ENCODE data around the gene GSPT1.

Gene GSPT1

GRCh38 chr16:11876306-11876705, 39.5 kb downstream of the GSPT1 start:
- H3K9me3 ChIP-seq (ENCODE audit: control extremely low read depth in 1 of 5, control insufficient read depth in 4 of 5, insufficient read depth in 2 of 5, low read depth in 1 of 5, low read length in 4 of 5), result no peaks in the 10 kb centered on the region
- peaks cover 21 to 72% (median 47%) of the 10 kb centered on the region in 4 experiments for H3K36me3 ChIP-seq (ENCODE audit: control insufficient read depth in 4 of 4, insufficient read depth in 4 of 4, low read length in 3 of 4)
- no peak for DNase-seq
- no peaks in the 10 kb centered on the region for H3K27me3 ChIP-seq (replicated peaks in 2 of 5; ENCODE audit: control insufficient read depth in 4 of 5, insufficient read depth in 5 of 5, low read length in 4 of 5)
- H3K4me1 ChIP-seq (ENCODE audit: control extremely low read depth in 1 of 4, control insufficient read depth in 4 of 4, insufficient read depth in 4 of 4, low read length in 3 of 4), result peaks cover 0 to 3% (median 0%) of the 10 kb centered on the region in 4 experiments
- H3K27ac ChIP-seq (ENCODE audit: insufficient read depth in 1 of 2, low read depth in 1 of 2, low read length in 2 of 2, poor library complexity in 1 of 2, severe bottlenecking in 2 of 2), result no peak overlapping the region
- WGBS (ENCODE audit: insufficient coverage), result 90% methylated on average over 12 of the region's 12 CpGs
- ChIA-PET POLR2A (no interaction called here), CTCF (no interaction called here)
- H3K4me3 ChIP-seq (ENCODE audit: control insufficient read depth in 1 of 7, extremely low read depth in 1 of 7, insufficient read depth in 4 of 7, low read depth in 2 of 7, low read length in 6 of 7), result no peak overlapping the region

- POLR2A ChIA-PET, result no interaction called here
- no peak overlapping the region for H3K4me3 ChIP-seq (ENCODE audit: control insufficient read depth in 1 of 7, extremely low read depth in 1 of 7, insufficient read depth in 4 of 7, low read depth in 2 of 7, low read length in 6 of 7)
- no peaks in the 10 kb centered on the region for H3K27me3 ChIP-seq (replicated peaks in 2 of 5; ENCODE audit: control insufficient read depth in 4 of 5, insufficient read depth in 5 of 5, low read length in 4 of 5)
- DNase-seq, result no peak
- H3K9me3 ChIP-seq (ENCODE audit: control extremely low read depth in 1 of 5, control insufficient read depth in 4 of 5, insufficient read depth in 2 of 5, low read depth in 1 of 5, low read length in 4 of 5), result no peaks in the 10 kb centered on the region
- CTCF ChIA-PET, result interaction anchor here (1.5 kb wide), 1 partner anchor 12 kb away, joined by 3 read pairs; no protein-coding TSS in a partner anchor
- no peak overlapping the region for H3K27ac ChIP-seq (ENCODE audit: insufficient read depth in 1 of 2, low read depth in 1 of 2, low read length in 2 of 2, poor library complexity in 1 of 2, severe bottlenecking in 2 of 2)
- whole genome bisulfite sequencing (ENCODE audit: insufficient coverage), result 83% methylated on average over 2 of the region's 5 CpGs
- H3K4me1 ChIP-seq (ENCODE audit: control extremely low read depth in 1 of 4, control insufficient read depth in 4 of 4, insufficient read depth in 4 of 4, low read length in 3 of 4), result peaks cover 0 to 3% (median 0%) of the 10 kb centered on the region in 4 experiments
- H3K36me3 ChIP-seq (ENCODE audit: control insufficient read depth in 4 of 4, insufficient read depth in 4 of 4, low read length in 3 of 4), result peaks cover 15 to 68% (median 45%) of the 10 kb centered on the region in 4 experiments
These were observed 40.0 kb downstream of the GSPT1 start for GRCh38 chr16:11875721-11876120.

DNA sequence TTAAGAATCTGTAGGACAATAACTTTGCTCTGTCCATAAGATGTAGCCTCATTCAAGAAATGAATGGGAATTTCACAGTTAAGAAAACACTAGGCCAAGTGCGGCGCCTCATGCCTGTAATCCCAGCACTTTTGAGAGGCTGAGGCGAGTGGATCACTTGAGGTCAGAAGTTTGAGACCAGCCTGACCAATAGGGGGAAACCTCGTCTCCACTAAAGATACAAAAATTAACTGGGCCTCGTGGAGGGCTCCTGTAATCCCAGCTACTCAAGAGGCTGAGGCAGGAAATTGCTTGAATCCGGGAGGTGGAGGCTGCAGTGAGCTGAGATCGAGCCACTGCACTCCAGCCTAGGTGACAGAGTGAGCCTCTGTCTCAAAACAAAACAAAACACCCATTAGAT, 44.6 kb downstream of the GSPT1 start:
- Histone ChIP-seq H3K27ac (ENCODE audit: insufficient read depth in 1 of 2, low read depth in 1 of 2, low read length in 2 of 2, poor library complexity in 1 of 2, severe bottlenecking in 2 of 2) (peak overlapping the region in 1 of 2 experiments; percentile 20), H3K4me3 (ENCODE audit: control insufficient read depth in 1 of 7, extremely low read depth in 1 of 7, insufficient read depth in 4 of 7, low read depth in 2 of 7, low read length in 6 of 7) (no peak overlapping the region), H3K36me3 (ENCODE audit: control insufficient read depth in 4 of 4, insufficient read depth in 4 of 4, low read length in 3 of 4) (peaks cover 10 to 56% (median 37%) of the 10 kb centered on the region in 4 experiments), H3K27me3 (replicated peaks in 2 of 5; ENCODE audit: control insufficient read depth in 4 of 5, insufficient read depth in 5 of 5, low read length in 4 of 5) (no peaks in the 10 kb centered on the region), H3K4me1 (ENCODE audit: control extremely low read depth in 1 of 4, control insufficient read depth in 4 of 4, insufficient read depth in 4 of 4, low read length in 3 of 4) (peaks cover 0 to 3% (median 0%) of the 10 kb centered on the region in 4 experiments), H3K9me3 (ENCODE audit: control extremely low read depth in 1 of 5, control insufficient read depth in 4 of 5, insufficient read depth in 2 of 5, low read depth in 1 of 5, low read length in 4 of 5) (no peaks in the 10 kb centered on the region)
- POLR2A ChIA-PET, result no interaction called here
- DNase-seq, result peak; percentile 20 to 29 (median 23)
- 69% methylated on average over 5 of the region's 7 CpGs for WGBS (ENCODE audit: insufficient coverage)
- CTCF ChIA-PET, result interaction anchor here (0.9 kb wide), 2 partner anchors 13 to 196 kb away, joined by 3 to 4 read pairs; no protein-coding TSS in a partner anchor

GRCh38 chr16:11870399-11870798, 45.4 kb downstream of the GSPT1 start:
- DNase-seq, result no peak
- WGBS (ENCODE audit: insufficient coverage), result 80% methylated on average over 3 of the region's 3 CpGs
- H3K9me3 ChIP-seq (ENCODE audit: control extremely low read depth in 1 of 5, control insufficient read depth in 4 of 5, insufficient read depth in 2 of 5, low read depth in 1 of 5, low read length in 4 of 5), result no peaks in the 10 kb centered on the region
- H3K4me1 ChIP-seq (ENCODE audit: control extremely low read depth in 1 of 4, control insufficient read depth in 4 of 4, insufficient read depth in 4 of 4, low read length in 3 of 4), result peaks cover 0 to 3% (median 0%) of the 10 kb centered on the region in 4 experiments
- H3K4me3 ChIP-seq (ENCODE audit: control insufficient read depth in 1 of 7, extremely low read depth in 1 of 7, insufficient read depth in 4 of 7, low read depth in 2 of 7, low read length in 6 of 7), result no peak overlapping the region
- no peak overlapping the region for H3K27ac ChIP-seq (ENCODE audit: insufficient read depth in 1 of 2, low read depth in 1 of 2, low read length in 2 of 2, poor library complexity in 1 of 2, severe bottlenecking in 2 of 2)
- ChIA-PET POLR2A (interaction anchor here (0.6 kb wide), 1 partner anchor 320 kb away, joined by 3 read pairs; no protein-coding TSS in a partner anchor), CTCF (interaction anchor here (0.9 kb wide), 2 partner anchors 14 to 197 kb away, joined by 3 to 4 read pairs; no protein-coding TSS in a partner anchor)
- no peaks in the 10 kb centered on the region for H3K27me3 ChIP-seq (replicated peaks in 2 of 5; ENCODE audit: control insufficient read depth in 4 of 5, insufficient read depth in 5 of 5, low read length in 4 of 5)
- peaks cover 4 to 48% (median 29%) of the 10 kb centered on the region in 4 experiments for H3K36me3 ChIP-seq (ENCODE audit: control insufficient read depth in 4 of 4, insufficient read depth in 4 of 4, low read length in 3 of 4)

GRCh38 chr16:11869353-11870228, 46.2 kb downstream of the GSPT1 start:
- ChIA-PET CTCF (interaction anchor here (1.0 to 1.6 kb wide), 3 partner anchors 10 to 198 kb away, joined by 3 to 5 read pairs (median 4); no protein-coding TSS in a partner anchor), POLR2A (interaction anchor here (0.6 kb wide), 1 partner anchor 319 kb away, joined by 3 read pairs; no protein-coding TSS in a partner anchor)
- H3K27ac ChIP-seq (ENCODE audit: insufficient read depth in 1 of 2, low read depth in 1 of 2, low read length in 2 of 2, poor library complexity in 1 of 2, severe bottlenecking in 2 of 2), result no peak overlapping the region
- 100% methylated on average over 6 of the region's 8 CpGs for WGBS (ENCODE audit: insufficient coverage)
- no peaks in the 10 kb centered on the region for H3K27me3 ChIP-seq (replicated peaks in 2 of 5; ENCODE audit: control insufficient read depth in 4 of 5, insufficient read depth in 5 of 5, low read length in 4 of 5)
- H3K36me3 ChIP-seq (ENCODE audit: control insufficient read depth in 4 of 4, insufficient read depth in 4 of 4, low read length in 3 of 4), result peaks cover 3 to 44% (median 25%) of the 10 kb centered on the region in 4 experiments
- H3K4me3 ChIP-seq (ENCODE audit: control insufficient read depth in 1 of 7, extremely low read depth in 1 of 7, insufficient read depth in 4 of 7, low read depth in 2 of 7, low read length in 6 of 7), result no peak overlapping the region
- no peaks in the 10 kb centered on the region for H3K9me3 ChIP-seq (ENCODE audit: control extremely low read depth in 1 of 5, control insufficient read depth in 4 of 5, insufficient read depth in 2 of 5, low read depth in 1 of 5, low read length in 4 of 5)
- H3K4me1 ChIP-seq (ENCODE audit: control extremely low read depth in 1 of 4, control insufficient read depth in 4 of 4, insufficient read depth in 4 of 4, low read length in 3 of 4), result peaks cover 0 to 3% (median 0%) of the 10 kb centered on the region in 4 experiments
- DNase-seq, result no peak

DNA sequence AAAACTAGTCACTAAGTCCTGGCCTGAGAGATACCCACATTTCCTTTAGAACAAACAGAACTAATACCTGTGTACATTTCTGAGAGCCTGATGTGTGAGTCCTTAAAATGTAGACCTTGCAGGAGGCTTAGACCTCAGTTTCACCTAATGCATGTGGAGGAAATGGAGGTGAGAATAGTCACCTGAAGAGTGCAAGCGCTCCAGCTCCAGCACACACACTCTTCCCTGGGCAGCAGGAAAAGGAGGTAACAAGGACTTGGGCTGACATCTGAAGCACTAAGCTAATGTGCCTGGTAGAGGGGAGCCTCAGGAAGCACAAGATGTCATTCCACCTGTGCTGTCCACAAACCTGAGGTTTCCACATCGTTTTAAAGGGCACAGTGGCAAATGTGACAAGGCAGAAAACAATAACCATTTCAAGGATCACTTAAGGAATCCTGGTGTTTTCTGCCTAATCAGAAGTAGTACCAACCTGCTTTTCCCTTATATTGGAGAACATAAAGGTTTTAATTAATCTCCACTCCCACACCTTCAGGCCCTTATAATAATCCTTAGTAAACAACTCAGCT, 47.3 kb downstream of the GSPT1 start:
- Histone ChIP-seq H3K4me1 (ENCODE audit: control extremely low read depth in 1 of 4, control insufficient read depth in 4 of 4, insufficient read depth in 4 of 4, low read length in 3 of 4) (peaks cover 0 to 3% (median 0%) of the 10 kb centered on the region in 4 experiments), H3K27me3 (replicated peaks in 2 of 5; ENCODE audit: control insufficient read depth in 4 of 5, insufficient read depth in 5 of 5, low read length in 4 of 5) (no peaks in the 10 kb centered on the region), H3K9me3 (ENCODE audit: control extremely low read depth in 1 of 5, control insufficient read depth in 4 of 5, insufficient read depth in 2 of 5, low read depth in 1 of 5, low read length in 4 of 5) (no peaks in the 10 kb centered on the region), H3K36me3 (ENCODE audit: control insufficient read depth in 4 of 4, insufficient read depth in 4 of 4, low read length in 3 of 4) (peaks cover 3 to 36% (median 21%) of the 10 kb centered on the region in 4 experiments), H3K4me3 (ENCODE audit: control insufficient read depth in 1 of 7, extremely low read depth in 1 of 7, insufficient read depth in 4 of 7, low read depth in 2 of 7, low read length in 6 of 7) (no peak overlapping the region), H3K27ac (ENCODE audit: insufficient read depth in 1 of 2, low read depth in 1 of 2, low read length in 2 of 2, poor library complexity in 1 of 2, severe bottlenecking in 2 of 2) (no peak overlapping the region)
- WGBS (ENCODE audit: insufficient coverage), result 70% methylated on average over 1 of the region's 2 CpGs
- ChIA-PET CTCF (interaction anchor here (0.5 to 1.6 kb wide), 2 partner anchors 15 to 154 kb away, joined by 4 read pairs; no protein-coding TSS in a partner anchor), POLR2A (interaction anchor here (0.6 kb wide), 1 partner anchor 843 kb away, joined by 3 read pairs; no protein-coding TSS in a partner anchor)
- DNase-seq, result no peak
